H54 (cell line): ENCODE data around the gene EFCAB8.

Source experiments
- DNase-seq: peaks from one replicate; pipeline ENCODE4 v3.0.0; 2011; ENCODE audit warnings: low spot score, mixed read lengths; ENCODE audit not compliant: insufficient read length
- FAIRE-seq: peaks from 3 replicates; lab custom pipeline; 2011; peaks lifted over from hg19 to GRCh38; lab: Jason Lieb, UNC
- POLR2A ChIP-seq: IDR thresholded peaks from 2 replicates; pipeline ENCODE4 v1.6.1; 2011; ENCODE audit warnings: low read depth, mild to moderate bottlenecking, low read length

EFCAB8 gene

GRCh38 chr20:32906200-32906599 lies 47.5 kb downstream of the EFCAB8 start:
- DNase-seq (no peak), FAIRE-seq (no peak)
- TF ChIP-seq POLR2A = no peak

- DNase-seq = no peak
- no peak for FAIRE-seq
- TF ChIP-seq POLR2A = no peak
Measured at GRCh38 chr20:32906871-32907495, 48.3 kb downstream of the EFCAB8 start.

- TF ChIP-seq POLR2A = no peak
- no peak for FAIRE-seq
- no peak for DNase-seq
Measured at GRCh38 chr20:32907886-32908285, 49.2 kb downstream of the EFCAB8 start.

- TF ChIP-seq POLR2A = no peak
- FAIRE-seq (no peak), DNase-seq (no peak)
Measured at GRCh38 chr20:32908334-32909292, 49.9 kb downstream of the EFCAB8 start.

GRCh38 chr20:32909451-32909850 lies 50.7 kb downstream of the EFCAB8 start:
- FAIRE-seq = no peak
- TF ChIP-seq POLR2A = no peak
- no peak for DNase-seq

GRCh38 chr20:32909896-32910571 lies 51.3 kb downstream of the EFCAB8 start:
- DNase-seq = no peak
- no peak for FAIRE-seq
- TF ChIP-seq POLR2A = no peak

GRCh38 chr20:32911355-32911754 lies 52.6 kb downstream of the EFCAB8 start:
- FAIRE-seq (no peak), DNase-seq (no peak)

GRCh38 chr20:32912688-32913087 lies 54.0 kb downstream of the EFCAB8 start:
- FAIRE-seq (no peak), DNase-seq (no peak)
- TF ChIP-seq POLR2A = no peak

More at GRCh38 chr20:32911355-32911754, 52.6 kb downstream of the EFCAB8 start:
- no peak for TF ChIP-seq POLR2A

GRCh38 chr20:32914031-32914430 lies 55.3 kb downstream of the EFCAB8 start:
- no peak for DNase-seq
- no peak for FAIRE-seq
- TF ChIP-seq POLR2A = no peak

GRCh38 chr20:32917191-32917950 lies 58.6 kb downstream of the EFCAB8 start:
- no peak for TF ChIP-seq POLR2A
- FAIRE-seq (no peak), DNase-seq (no peak)

- DNase-seq (no peak), FAIRE-seq (no peak)
- TF ChIP-seq POLR2A = no peak
Measured at GRCh38 chr20:32918296-32918695, 59.6 kb downstream of the EFCAB8 start.

- FAIRE-seq (no peak), DNase-seq (no peak)
- no peak for TF ChIP-seq POLR2A
Measured at GRCh38 chr20:32918751-32919150, 60.0 kb downstream of the EFCAB8 start.

- TF ChIP-seq POLR2A = no peak
- DNase-seq = no peak
- FAIRE-seq = no peak
Measured at GRCh38 chr20:32920066-32920465, 61.3 kb downstream of the EFCAB8 start.
